H9 (cell line): ENCODE results near the gene GGT5. TPM values are rescaled to one million over a fixed set of nuclear protein-coding genes. Genes with fewer than 3 reads are reported as not detected.

ENCODE experiments used
- DNase-seq: peaks from one replicate; pipeline ENCODE4 v3.0.0-alpha.2; 2017
- H2AFZ ChIP-seq: one replicate; pipeline ENCODE4 v1.6.1; 2013; ENCODE audit warnings: mild to moderate bottlenecking, low read length, control low read depth, moderate library complexity
- H2AK5ac ChIP-seq: 2 replicates; pipeline ENCODE4 v1.6.1; 2013; ENCODE audit warnings: low read length, control low read depth, mixed read lengths; ENCODE audit not compliant: insufficient read length
- H2BK120ac ChIP-seq: one replicate; pipeline ENCODE4 v1.6.1; 2013; ENCODE audit warnings: low read depth, mild to moderate bottlenecking, low read length, control low read depth, inconsistent platforms; ENCODE audit not compliant: poor library complexity, severe bottlenecking
- H2BK12ac ChIP-seq: 2 replicates; pipeline ENCODE4 v1.6.1; 2013; ENCODE audit warnings: low read length, control low read depth, mixed read lengths, low read depth; ENCODE audit not compliant: insufficient read length
- H2BK15ac ChIP-seq: 2 replicates; pipeline ENCODE4 v1.6.1; 2013; ENCODE audit warnings: low read depth, low read length, control low read depth
- H2BK20ac ChIP-seq: one replicate; pipeline ENCODE4 v1.6.1; 2013; ENCODE audit warnings: low read depth, mild to moderate bottlenecking, low read length, control low read depth, inconsistent platforms; ENCODE audit not compliant: poor library complexity, severe bottlenecking
- H2BK5ac ChIP-seq: 2 replicates; pipeline ENCODE4 v1.6.1; 2013; ENCODE audit warnings: low read length, control low read depth, mixed read lengths; ENCODE audit not compliant: insufficient read length
- H3K14ac ChIP-seq: 2 replicates; pipeline ENCODE4 v1.6.1; 2013; ENCODE audit warnings: low read length, control low read depth; ENCODE audit not compliant: insufficient read depth
- H3K18ac ChIP-seq: 2 replicates; pipeline ENCODE4 v1.6.1; 2013; ENCODE audit warnings: low read depth, mild to moderate bottlenecking, mixed read lengths, low read length, control low read depth; ENCODE audit not compliant: insufficient read length
- H3K23ac ChIP-seq: 2 replicates; pipeline ENCODE4 v1.6.1; 2013; ENCODE audit warnings: low read length, control low read depth, mixed read lengths, low read depth; ENCODE audit not compliant: insufficient read length
- H3K23me2 ChIP-seq: 2 replicates; pipeline ENCODE4 v1.6.1; 2013; ENCODE audit warnings: low read depth, mild to moderate bottlenecking, mixed read lengths, low read length, control low read depth; ENCODE audit not compliant: insufficient read length, poor library complexity, severe bottlenecking
- H3K27ac ChIP-seq: 2 replicates; pipeline ENCODE4 v1.5.1; 2013; ENCODE audit warnings: low read length, control low read depth, mixed read lengths, low read depth; ENCODE audit not compliant: insufficient read length
- H3K27me3 ChIP-seq: 2 replicates; pipeline ENCODE4 v1.6.1; 2013; ENCODE audit warnings: low read length, control low read depth, inconsistent platforms; ENCODE audit not compliant: insufficient read depth
- H3K4ac ChIP-seq: 2 replicates; pipeline ENCODE4 v1.6.1; 2013; ENCODE audit warnings: low read depth, mild to moderate bottlenecking, control low read depth, inconsistent platforms, low read length, moderate library complexity
- H3K4me1 ChIP-seq: 2 replicates; pipeline ENCODE4 v1.6.1; 2013; ENCODE audit warnings: low read length, control low read depth, inconsistent platforms; ENCODE audit not compliant: insufficient read depth
- H3K4me2 ChIP-seq: 2 replicates; pipeline ENCODE4 v1.6.1; 2013; ENCODE audit warnings: low read length, control low read depth, mixed read lengths; ENCODE audit not compliant: insufficient read length, insufficient read depth
- H3K56ac ChIP-seq: 2 replicates; pipeline ENCODE4 v1.6.1; 2013; ENCODE audit warnings: low read depth, mild to moderate bottlenecking, mixed read lengths, low read length, control low read depth; ENCODE audit not compliant: insufficient read length
- H3K79me1 ChIP-seq: 2 replicates; pipeline ENCODE4 v1.6.1; 2013; ENCODE audit warnings: low read depth, mild to moderate bottlenecking, moderate library complexity, low read length, control low read depth, inconsistent platforms; ENCODE audit not compliant: insufficient read depth, poor library complexity, severe bottlenecking
- H3K79me2 ChIP-seq: 2 replicates; pipeline ENCODE4 v1.6.1; 2013; ENCODE audit warnings: low read length, control low read depth, inconsistent platforms; ENCODE audit not compliant: insufficient read depth
- H3K9ac ChIP-seq: 2 replicates; pipeline ENCODE4 v1.6.1; 2013; ENCODE audit warnings: low read length, control low read depth, mixed read lengths; ENCODE audit not compliant: insufficient read length; ENCODE audit errors: extremely low read depth
- H3K9me3 ChIP-seq: one replicate; pipeline ENCODE4 v1.6.1; 2013; ENCODE audit warnings: low read depth, low read length, inconsistent platforms; ENCODE audit not compliant: control insufficient read depth
- H3T11ph ChIP-seq: one replicate; pipeline ENCODE4 v1.6.1; 2013; ENCODE audit warnings: mild to moderate bottlenecking, low read length, control low read depth, inconsistent platforms
- H4K20me1 ChIP-seq: one replicate; pipeline ENCODE4 v1.6.1; 2013; ENCODE audit not compliant: control insufficient read depth, insufficient read length, insufficient read depth
- H4K5ac ChIP-seq: 2 replicates; pipeline ENCODE4 v1.6.1; 2013; ENCODE audit warnings: low read depth, mild to moderate bottlenecking, mixed read lengths, low read length, control low read depth; ENCODE audit not compliant: insufficient read length
- H4K8ac ChIP-seq: replicated peaks from 2 replicates; pipeline ENCODE4 v1.6.1; 2013; ENCODE audit warnings: low read length, control low read depth, mixed read lengths, low read depth; ENCODE audit not compliant: insufficient read length
- H4K91ac ChIP-seq: 2 replicates; pipeline ENCODE4 v1.6.1; 2013; ENCODE audit warnings: low read depth, mild to moderate bottlenecking, moderate library complexity, mixed read lengths, low read length, control low read depth; ENCODE audit not compliant: insufficient read length
- H3K27ac Mint-ChIP-seq, 3 experiments: 2 replicates in 2 of 3; 3 replicates in 1 of 3; pipeline ENCODE4 v1.8.0; 2020 to 2021; ENCODE audit warnings: mixed read lengths in 3 of 3, mild to moderate bottlenecking in 1 of 3, moderate library complexity in 1 of 3
- H3K27me3 Mint-ChIP-seq: 2 replicates; pipeline ENCODE4 v1.8.0; 2021; ENCODE audit warnings: low read depth, mild to moderate bottlenecking, moderate library complexity, mixed read lengths
- H3K36me3 Mint-ChIP-seq, 3 experiments: 2 replicates in 2 of 3; 3 replicates in 1 of 3; pipeline ENCODE4 v1.8.0; 2020 to 2021; ENCODE audit warnings: low read depth in 3 of 3, mixed read lengths in 3 of 3; ENCODE audit not compliant: insufficient read depth in 1 of 3
- H3K4me1 Mint-ChIP-seq, 2 experiments: 2 replicates each; pipeline ENCODE4 v1.8.0; 2020; ENCODE audit warnings: mixed read lengths in 2 of 2
- H3K4me3 Mint-ChIP-seq, 2 experiments: 2 replicates in 1 of 2; 3 replicates in 1 of 2; pipeline ENCODE4 v1.8.0; 2020 to 2021; ENCODE audit warnings: mild to moderate bottlenecking in 2 of 2, mixed read lengths in 2 of 2, moderate library complexity in 1 of 2
- H3K9me3 Mint-ChIP-seq, 2 experiments: 2 replicates in 1 of 2; 3 replicates in 1 of 2; pipeline ENCODE4 v1.8.0; 2020; ENCODE audit warnings: mild to moderate bottlenecking in 2 of 2, mixed read lengths in 2 of 2, moderate library complexity in 1 of 2
- WGBS: extraction: QIAGEN DNeasy Blood & Tissue Kit; methylation state at CpG from one replicate; pipeline ENCODE4 v1.1.7; 2013; ENCODE audit warnings: missing lambda C conversion rate, low lambda C conversion rate, mixed read lengths; ENCODE audit not compliant: insufficient read length; ENCODE audit errors: extremely low coverage; 5-methylcytosine and 5-hydroxymethylcytosine counted together
- total RNA-seq: library from RNA; stranded (reverse); gene quantifications from 2 replicates; pipeline ENCODE4 v1.2.1, GENCODE V29; 2021
- TF ChIP-seq, protein P1 (sequence below): fragments of 200-600 bp; sonication (generic); conservative IDR thresholded peaks from 3 replicates; pipeline ENCODE4 v1.8.0; 2021; ENCODE audit warnings: antibody characterized with exemption, mild to moderate bottlenecking

Gene GGT5
- total RNA-seq, 1 experiment from 2014 or later = 0.20 TPM

DNA sequence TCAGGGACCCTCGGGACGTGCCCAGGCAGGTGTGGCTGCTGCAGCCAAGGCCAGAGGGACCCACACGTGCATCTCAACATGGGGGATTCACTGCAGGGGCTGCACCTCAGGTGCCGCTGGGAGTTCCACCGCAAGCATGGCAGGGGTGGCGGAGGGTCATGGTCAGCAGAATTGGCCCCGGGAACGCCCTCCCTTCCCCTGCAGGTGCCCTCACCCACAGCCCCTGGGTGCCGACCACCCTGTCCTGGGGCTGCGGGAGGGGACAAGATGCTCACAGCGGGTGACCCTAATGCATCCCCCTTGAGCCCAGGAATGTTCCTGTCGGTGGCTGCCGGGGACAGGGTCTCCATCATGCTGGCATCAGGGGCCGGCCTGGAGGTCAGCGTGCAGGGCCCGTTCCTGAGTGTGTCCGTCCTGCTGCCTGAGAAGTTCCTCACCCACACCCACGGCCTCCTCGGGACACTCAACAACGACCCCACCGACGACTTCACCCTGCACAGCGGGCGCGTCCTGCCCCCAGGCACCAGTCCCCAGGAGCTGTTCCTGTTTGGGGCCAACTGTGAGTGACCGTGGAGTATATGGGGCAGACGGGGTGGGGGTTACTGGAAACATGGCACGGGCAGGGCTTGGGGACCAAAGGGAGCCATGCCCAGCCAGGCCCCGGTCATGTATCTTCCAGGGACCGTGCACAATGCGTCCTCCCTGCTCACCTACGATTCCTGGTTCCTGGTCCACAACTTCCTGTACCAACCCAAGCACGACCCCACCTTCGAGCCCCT is 57.8 kb downstream of the GGT5 start:
- Histone ChIP-seq H4K5ac (no peak overlapping the region), H3K27ac (no peak overlapping the region), H3T11ph (no peak overlapping the region), H3K14ac (no peak overlapping the region; the same call in 1 of the 2 replicates), H2BK5ac (no peak overlapping the region), H3K56ac (no peak overlapping the region), H2BK120ac (no peak overlapping the region), H4K91ac (no peak overlapping the region), H2AFZ (no peak overlapping the region), H3K4ac (no peak overlapping the region), H4K20me1 (no peaks in the 10 kb centered on the region), H2BK20ac (no peak overlapping the region), H3K9me3 (no peaks in the 10 kb centered on the region), H3K18ac (no peak overlapping the region), H2AK5ac (no peak overlapping the region), H3K27me3 (no peaks in the 10 kb centered on the region), H2BK15ac (no peak overlapping the region), H4K8ac (no peak overlapping the region), H3K79me2 (no peaks in the 10 kb centered on the region), H3K79me1 (no peaks in the 10 kb centered on the region), H3K9ac (no peak overlapping the region), H3K23me2 (no peaks in the 10 kb centered on the region), H3K4me1 (no peaks in the 10 kb centered on the region), H3K23ac (no peak overlapping the region), H3K4me2 (no peak overlapping the region), H2BK12ac (no peak overlapping the region)
- TF ChIP-seq, protein P1, sequence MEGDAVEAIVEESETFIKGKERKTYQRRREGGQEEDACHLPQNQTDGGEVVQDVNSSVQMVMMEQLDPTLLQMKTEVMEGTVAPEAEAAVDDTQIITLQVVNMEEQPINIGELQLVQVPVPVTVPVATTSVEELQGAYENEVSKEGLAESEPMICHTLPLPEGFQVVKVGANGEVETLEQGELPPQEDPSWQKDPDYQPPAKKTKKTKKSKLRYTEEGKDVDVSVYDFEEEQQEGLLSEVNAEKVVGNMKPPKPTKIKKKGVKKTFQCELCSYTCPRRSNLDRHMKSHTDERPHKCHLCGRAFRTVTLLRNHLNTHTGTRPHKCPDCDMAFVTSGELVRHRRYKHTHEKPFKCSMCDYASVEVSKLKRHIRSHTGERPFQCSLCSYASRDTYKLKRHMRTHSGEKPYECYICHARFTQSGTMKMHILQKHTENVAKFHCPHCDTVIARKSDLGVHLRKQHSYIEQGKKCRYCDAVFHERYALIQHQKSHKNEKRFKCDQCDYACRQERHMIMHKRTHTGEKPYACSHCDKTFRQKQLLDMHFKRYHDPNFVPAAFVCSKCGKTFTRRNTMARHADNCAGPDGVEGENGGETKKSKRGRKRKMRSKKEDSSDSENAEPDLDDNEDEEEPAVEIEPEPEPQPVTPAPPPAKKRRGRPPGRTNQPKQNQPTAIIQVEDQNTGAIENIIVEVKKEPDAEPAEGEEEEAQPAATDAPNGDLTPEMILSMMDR = no peak
- H3K4me3 Mint-ChIP-seq = no peak overlapping the region
- H3K4me1 Mint-ChIP-seq = peaks cover 7 to 17% of the 10 kb centered on the region in 2 experiments; a peak in 3 of 4 replicates
- H3K36me3 Mint-ChIP-seq = no peaks in the 10 kb centered on the region
- H3K27ac Mint-ChIP-seq = 0 out of 7 replicates have a peak overlapping the region, but pooled peaks of 1 of the 3 experiments have one; percentile 53
- no CpG with 5 or more reads among the region's 34 CpGs for WGBS
- no peak for DNase-seq
- no peaks in the 10 kb centered on the region for H3K9me3 Mint-ChIP-seq
- no peaks in the 10 kb centered on the region; the same call in 1 of the 2 replicates for H3K27me3 Mint-ChIP-seq
